GF-D8 (cell line): ENCODE data around the gene TBC1D2B.
A peak's percentile ranks its signal among the peaks of the same experiment; 100 is the strongest.

Experiments
- DNase-seq: peaks from one replicate; lab custom pipeline; 2025; lab: John Stamatoyannopoulos, UW

TBC1D2B gene

GRCh38 chr15:78034495-78035191 is 42.9 kb downstream of the TBC1D2B start:
- DNase-seq: peak; percentile 80

DNA sequence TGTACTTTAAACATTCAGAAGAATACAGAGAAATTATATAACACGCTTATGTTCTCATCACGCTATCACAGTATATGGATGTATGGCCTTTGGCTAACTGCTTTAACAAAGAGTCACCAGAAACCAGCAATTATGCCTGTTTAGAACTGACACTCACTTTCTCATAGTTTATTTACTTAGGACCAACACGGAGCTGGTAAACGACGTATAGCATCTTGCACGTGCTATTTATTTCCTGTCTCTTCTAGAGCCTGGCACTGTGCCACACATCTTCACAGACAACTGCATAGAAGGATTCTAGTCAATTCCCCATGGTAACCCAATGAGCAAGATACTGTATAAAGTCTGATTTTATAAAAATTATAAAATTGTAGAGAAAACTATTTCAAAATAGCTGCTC is 43.6 kb downstream of the TBC1D2B start:
- DNase-seq: no peak

DNA sequence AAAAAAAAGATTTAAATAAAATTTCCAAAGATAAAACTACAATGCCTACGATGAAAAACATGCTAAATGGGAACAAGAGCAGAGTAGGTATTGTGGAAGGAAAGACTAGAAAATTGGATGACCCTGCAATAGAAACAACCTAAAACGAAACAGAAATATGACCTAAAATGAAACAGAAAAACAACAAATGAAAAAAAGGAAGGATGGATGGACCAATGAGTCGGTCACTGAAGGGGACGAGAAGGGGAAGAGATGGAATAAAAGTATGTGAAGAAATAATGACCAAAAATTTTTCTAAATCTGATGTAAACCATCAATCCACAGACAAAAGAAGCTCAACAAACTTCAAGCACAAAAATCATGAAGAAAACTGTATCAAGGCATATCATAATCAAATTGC is 44.8 kb downstream of the TBC1D2B start:
- DNase-seq: no peak

DNA sequence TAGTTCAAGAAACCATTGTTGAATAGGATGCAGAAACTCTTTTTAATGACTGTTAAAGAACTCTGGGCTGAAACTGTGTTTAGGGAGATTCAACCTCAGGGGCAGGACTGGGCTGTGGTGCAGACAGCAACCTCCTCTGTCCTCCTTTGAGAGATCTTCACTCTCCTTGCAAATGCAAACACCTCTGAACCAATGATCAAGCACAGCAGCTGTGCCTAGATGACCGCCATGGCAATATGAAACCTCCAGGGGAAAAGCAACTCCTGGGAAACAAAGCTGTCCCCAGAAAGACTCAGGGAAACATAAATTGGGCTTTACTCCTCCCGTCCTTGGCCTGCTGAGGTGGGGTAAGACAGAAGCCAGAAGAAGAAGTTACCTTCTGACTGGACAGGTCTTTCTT is 52.6 kb downstream of the TBC1D2B start:
- no peak for DNase-seq

DNA sequence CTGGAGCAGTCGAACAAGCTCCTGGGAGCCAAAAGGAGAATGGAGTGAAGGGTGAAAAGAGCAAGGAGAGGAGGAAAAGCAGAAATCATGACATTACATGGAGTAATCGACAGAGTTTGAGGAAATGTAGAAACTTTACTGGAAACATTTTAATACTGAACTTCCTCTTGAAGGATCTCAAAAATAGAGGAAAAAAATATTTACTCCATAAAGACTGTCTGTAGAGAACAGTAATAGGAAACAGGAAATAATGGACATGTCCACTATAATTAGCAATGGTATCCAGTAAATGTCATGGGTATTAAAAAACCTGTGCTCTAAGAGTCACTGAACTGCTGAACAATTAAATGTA is 53.0 kb downstream of the TBC1D2B start:
- DNase-seq: no peak

GRCh38 chr15:78023865-78024518 is 53.5 kb downstream of the TBC1D2B start:
- no peak for DNase-seq

DNA sequence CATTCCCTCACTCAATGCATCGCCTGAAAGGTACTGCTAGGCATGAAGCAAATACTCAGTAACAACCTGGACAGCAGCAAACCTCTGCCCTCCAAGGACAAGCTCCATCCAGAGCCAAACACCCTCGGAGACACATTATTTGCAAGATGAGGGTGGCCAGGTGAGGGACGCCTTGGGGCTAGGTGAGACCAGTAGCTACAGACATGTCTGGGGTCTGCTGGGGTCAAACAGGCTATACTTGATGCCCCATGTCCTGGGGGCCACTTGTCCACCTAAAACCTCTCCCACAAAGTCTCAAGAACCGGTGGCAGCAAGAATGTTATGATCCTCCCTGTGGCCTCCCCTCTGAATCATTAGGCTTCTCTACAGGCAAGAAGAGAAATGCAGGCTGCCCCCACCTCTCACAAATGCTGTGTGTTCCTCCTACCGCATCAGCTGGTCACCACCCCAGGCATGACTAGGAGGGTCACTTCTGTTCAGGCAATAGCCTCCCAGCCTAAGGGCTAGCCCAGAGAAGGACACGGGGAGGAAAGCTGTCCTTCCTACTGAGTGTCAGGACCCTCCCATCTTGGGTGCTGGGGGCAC is 54.3 kb downstream of the TBC1D2B start:
- DNase-seq: no peak

- no peak for DNase-seq
Observed at GRCh38 chr15:78021761-78022160, 55.8 kb downstream of the TBC1D2B start.

GRCh38 chr15:78020007-78020406 is 57.5 kb downstream of the TBC1D2B start:
- no peak for DNase-seq

- peak; percentile 85 for DNase-seq
Observed at GRCh38 chr15:78018946-78019644, 58.4 kb downstream of the TBC1D2B start.

GRCh38 chr15:78018445-78018844 is 59.1 kb downstream of the TBC1D2B start:
- no peak for DNase-seq

DNA sequence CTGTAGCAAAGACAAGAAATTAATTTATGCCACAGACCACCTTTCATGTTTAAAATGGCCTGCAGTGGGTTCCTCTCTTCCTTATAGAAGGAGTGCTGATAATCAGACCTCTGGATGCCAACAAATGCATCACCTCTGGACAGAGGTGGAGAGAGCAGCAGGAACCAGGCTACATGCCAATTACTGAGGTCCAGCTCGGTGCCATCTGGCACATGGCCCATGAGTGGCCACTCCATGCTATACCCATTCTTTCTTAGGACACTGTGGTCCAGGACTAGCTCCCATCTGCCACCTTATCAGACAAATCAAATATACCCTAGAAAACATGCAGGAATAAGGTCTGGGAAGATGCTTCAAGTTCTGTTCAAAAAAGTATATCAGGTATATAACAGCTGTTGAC is 60.7 kb downstream of the TBC1D2B start:
- no peak for DNase-seq

DNA sequence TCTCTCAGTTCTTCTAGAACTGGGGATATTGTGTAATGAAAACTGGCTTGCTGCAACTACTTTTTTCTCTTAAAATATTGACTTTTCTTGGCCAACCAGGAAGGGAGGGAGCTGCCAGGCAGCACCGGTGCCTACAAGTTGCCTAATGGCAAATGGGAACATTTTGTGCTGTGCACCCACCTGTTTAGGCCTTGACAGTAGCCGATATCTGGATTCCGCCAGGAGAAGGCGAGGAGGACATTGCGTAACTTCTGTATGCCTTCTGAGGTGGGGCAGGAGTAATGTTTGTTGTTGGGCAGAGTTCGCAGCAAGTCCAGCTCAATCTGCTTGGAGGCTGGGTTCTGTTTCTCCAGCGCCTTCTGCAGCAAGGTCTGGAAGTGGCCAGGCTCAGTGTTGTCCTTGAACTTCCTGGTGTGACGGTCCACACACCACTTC is 64.9 kb downstream of the TBC1D2B start:
- no peak for DNase-seq

- no peak for DNase-seq
Observed at GRCh38 chr15:78010067-78010466, 67.4 kb downstream of the TBC1D2B start.

GRCh38 chr15:78007964-78008886 is 69.3 kb downstream of the TBC1D2B start:
- DNase-seq: no peak

GRCh38 chr15:78007211-78007931 is 70.1 kb downstream of the TBC1D2B start:
- no peak for DNase-seq

DNA sequence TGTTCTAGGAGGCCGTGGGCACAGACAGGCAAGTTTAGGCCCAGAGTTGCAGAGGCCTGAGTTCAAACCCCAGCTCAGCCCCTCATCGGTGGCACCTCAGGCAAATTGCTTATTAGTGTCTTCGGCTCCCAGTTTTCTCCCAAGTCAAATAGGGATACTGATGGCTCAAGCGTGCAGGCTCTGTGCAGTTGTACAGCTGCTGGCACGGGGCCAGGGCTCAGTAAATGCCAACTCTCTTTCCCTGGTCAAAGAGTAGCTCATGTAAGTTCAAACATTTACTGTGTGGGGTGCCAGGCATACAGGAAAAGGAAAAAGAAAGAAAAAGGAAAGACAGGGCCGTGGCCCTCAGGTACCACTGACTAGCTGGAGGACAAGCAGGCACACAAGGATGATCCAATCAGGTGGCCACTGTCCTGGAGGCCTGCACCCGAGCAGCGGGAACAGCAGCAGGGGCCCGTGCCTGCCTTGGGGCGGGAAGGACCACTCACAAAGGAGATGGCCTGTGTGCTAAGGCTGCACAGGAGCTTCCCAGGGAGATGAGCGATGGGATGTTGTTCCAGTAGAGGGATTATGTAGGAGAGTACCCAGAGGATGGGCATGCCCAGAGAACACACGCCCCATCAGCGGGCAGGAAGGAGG is 70.8 kb downstream of the TBC1D2B start:
- DNase-seq: no peak

GRCh38 chr15:78004919-78005634 is 72.4 kb downstream of the TBC1D2B start:
- DNase-seq: no peak

GRCh38 chr15:78004222-78004727 is 73.2 kb downstream of the TBC1D2B start:
- no peak for DNase-seq

DNA sequence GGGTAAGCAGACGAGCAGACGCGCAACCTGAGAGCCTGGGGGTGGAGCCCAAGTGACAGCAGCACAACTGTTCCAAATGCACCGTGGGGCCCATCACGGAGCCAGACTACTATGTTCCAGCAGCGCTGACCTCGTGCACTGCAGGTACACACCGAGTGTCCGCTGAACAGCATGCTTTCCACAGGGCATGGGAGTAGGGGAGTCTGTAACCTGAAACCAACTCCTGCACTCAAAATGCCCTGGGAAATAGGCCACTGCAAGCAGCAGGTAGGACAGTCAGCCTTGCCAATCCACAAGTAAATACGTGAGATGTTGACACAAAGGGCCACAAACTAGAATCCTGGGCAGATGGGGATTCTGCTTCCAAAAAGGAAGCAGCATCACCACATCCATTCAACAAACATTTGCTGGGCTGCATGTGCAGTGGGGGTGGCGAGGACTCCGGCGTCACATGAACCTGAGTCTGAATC is 73.9 kb downstream of the TBC1D2B start:
- no peak for DNase-seq
